Peyer's patch (tissue), 4 donors: Measurements from ENCODE around the gene TMEM132E.

Experiments
- POLR2A ChIP-seq, 2 donors: fragments of 450-650 bp; IDR thresholded peaks; one replicate each; pipeline ENCODE4 v1.5.1; 2017; ENCODE audit warnings: antibody characterized with exemption in 2 of 2, mild to moderate bottlenecking in 2 of 2, moderate library complexity in 2 of 2
- TF ChIP-seq, protein P1 (sequence below), 6 experiments: fragments of 450-650 bp in 4 of 6; fragments of 200-600 bp in 2 of 6; sonication (generic) in 1 of 6; IDR thresholded peaks; one replicate each; pipeline ENCODE4 v1.5.1; 2017 to 2019; ENCODE audit warnings: antibody characterized with exemption in 6 of 6, mild to moderate bottlenecking in 3 of 6, moderate library complexity in 1 of 6

DNA sequence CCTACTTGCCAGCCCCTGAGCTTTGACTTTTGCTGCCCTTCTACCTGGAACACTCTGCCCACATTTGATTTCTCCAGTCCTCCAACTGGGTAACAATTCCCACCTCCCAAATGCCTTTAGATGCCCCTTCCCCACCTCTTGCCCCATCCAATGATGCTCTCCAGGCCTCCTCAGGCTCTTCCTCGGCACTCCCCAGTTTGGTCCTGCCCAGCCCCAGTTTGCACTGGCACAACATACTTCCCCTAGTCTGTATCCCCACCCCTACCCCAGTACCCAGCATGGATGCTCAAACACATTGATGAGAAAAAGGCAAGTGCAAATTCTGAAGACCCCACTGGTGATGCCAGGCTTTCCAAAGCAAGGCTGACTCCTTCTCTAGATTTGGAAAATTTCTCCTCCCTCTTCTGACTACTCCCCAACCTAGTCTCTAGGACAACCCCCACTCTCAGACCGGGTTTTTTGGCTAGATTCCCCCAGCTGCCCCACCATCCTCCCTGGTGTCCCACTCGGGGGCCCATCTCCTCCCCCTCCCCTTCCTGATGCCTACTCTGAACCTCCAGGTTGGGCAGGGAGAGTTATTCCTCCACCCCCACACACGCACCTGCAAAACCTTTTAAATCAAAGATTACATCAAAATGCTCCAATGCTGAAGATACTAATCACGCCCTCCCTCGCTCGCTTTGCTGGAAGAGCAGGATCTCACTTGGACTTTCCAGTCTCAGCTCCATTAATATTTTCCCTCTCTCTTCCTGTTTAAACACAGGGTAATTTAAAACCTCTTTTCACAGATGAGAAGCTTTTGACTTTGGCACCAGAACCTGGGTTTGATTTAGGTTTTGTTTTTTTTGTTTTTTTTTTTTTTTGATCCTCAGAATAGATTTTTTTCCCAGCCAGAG is 94.9 kb downstream of the TMEM132E start:
- TF ChIP-seq, protein P1, sequence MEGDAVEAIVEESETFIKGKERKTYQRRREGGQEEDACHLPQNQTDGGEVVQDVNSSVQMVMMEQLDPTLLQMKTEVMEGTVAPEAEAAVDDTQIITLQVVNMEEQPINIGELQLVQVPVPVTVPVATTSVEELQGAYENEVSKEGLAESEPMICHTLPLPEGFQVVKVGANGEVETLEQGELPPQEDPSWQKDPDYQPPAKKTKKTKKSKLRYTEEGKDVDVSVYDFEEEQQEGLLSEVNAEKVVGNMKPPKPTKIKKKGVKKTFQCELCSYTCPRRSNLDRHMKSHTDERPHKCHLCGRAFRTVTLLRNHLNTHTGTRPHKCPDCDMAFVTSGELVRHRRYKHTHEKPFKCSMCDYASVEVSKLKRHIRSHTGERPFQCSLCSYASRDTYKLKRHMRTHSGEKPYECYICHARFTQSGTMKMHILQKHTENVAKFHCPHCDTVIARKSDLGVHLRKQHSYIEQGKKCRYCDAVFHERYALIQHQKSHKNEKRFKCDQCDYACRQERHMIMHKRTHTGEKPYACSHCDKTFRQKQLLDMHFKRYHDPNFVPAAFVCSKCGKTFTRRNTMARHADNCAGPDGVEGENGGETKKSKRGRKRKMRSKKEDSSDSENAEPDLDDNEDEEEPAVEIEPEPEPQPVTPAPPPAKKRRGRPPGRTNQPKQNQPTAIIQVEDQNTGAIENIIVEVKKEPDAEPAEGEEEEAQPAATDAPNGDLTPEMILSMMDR (IDR thresholded peaks at IDR 0.05): no peak
- TF ChIP-seq POLR2A (IDR thresholded peaks at IDR 0.05): no peak
